SK-N-SH treated with all-trans-retinoic acid at 6 μM for 48 hours (cell line): ENCODE data around the gene SCML2.

ENCODE experiments used
- ATAC-seq: fragments of 200-7000 bp; cut with Tn5 transposase; 3 replicates; pipeline ENCODE4 v1.9.1; 2020; ENCODE audit warnings: mild to moderate bottlenecking, moderate library complexity
- ARNTL ChIP-seq: fragments of 450-650 bp; formaldehyde crosslinking; IDR thresholded peaks from 2 replicates; pipeline ENCODE4 v1.5.0; 2020; ENCODE audit warnings: low read depth, mild to moderate bottlenecking, moderate library complexity, borderline replicate concordance
- BACH2 ChIP-seq: fragments of 250-450 bp; sonication (Bioruptor Pico); IDR thresholded peaks from 2 replicates; pipeline ENCODE4 v1.9.0; 2021; ENCODE audit warnings: mild to moderate bottlenecking, borderline replicate concordance
- CREB5 ChIP-seq: fragments of 250-450 bp; sonication (Bioruptor Pico); IDR thresholded peaks from 2 replicates; pipeline ENCODE4 v1.5.1; 2020; ENCODE audit warnings: low read depth, mild to moderate bottlenecking, moderate library complexity
- ESRRG ChIP-seq: fragments of 250-450 bp; sonication (Bioruptor Pico); IDR thresholded peaks from 2 replicates; pipeline ENCODE4 v1.6.1; 2021; ENCODE audit warnings: mild to moderate bottlenecking
- GLIS3 ChIP-seq: fragments of 250-450 bp; sonication (Bioruptor Pico); IDR thresholded peaks from 2 replicates; pipeline ENCODE4 v1.5.0; 2020; ENCODE audit warnings: mild to moderate bottlenecking, moderate library complexity
- ISL1 ChIP-seq: fragments of 250-450 bp; sonication (Bioruptor Pico); IDR thresholded peaks from 2 replicates; pipeline ENCODE4 v2.1.2; 2022; ENCODE audit warnings: mild to moderate bottlenecking, moderate library complexity
- OSR1 ChIP-seq: fragments of 250-450 bp; sonication (Bioruptor Pico); IDR thresholded peaks from 2 replicates; pipeline ENCODE4 v1.8.0; 2022; ENCODE audit warnings: moderate library complexity, mild to moderate bottlenecking, inconsistent platforms
- PATZ1 ChIP-seq: fragments of 250-450 bp; sonication (Bioruptor Pico); IDR thresholded peaks from 2 replicates; pipeline ENCODE4 v1.8.0; 2020; ENCODE audit warnings: mild to moderate bottlenecking, moderate library complexity, borderline replicate concordance
- PPARA ChIP-seq: fragments of 250-450 bp; sonication (Bioruptor Pico); IDR thresholded peaks from 2 replicates; pipeline ENCODE4 v1.5.0; 2020; ENCODE audit warnings: mild to moderate bottlenecking, borderline replicate concordance
- RARB ChIP-seq: fragments of 250-450 bp; sonication (Bioruptor Pico); IDR thresholded peaks from 2 replicates; pipeline ENCODE4 v1.8.0; 2021; ENCODE audit warnings: mild to moderate bottlenecking, moderate library complexity
- SNAI2 ChIP-seq: fragments of 250-450 bp; sonication (Bioruptor Pico); IDR thresholded peaks from 2 replicates; pipeline ENCODE4 v1.5.0; 2020; ENCODE audit warnings: mild to moderate bottlenecking, moderate library complexity
- TCF4 ChIP-seq: fragments of 250-450 bp; sonication (Bioruptor Pico); IDR thresholded peaks from 2 replicates; pipeline ENCODE4 v1.8.0; 2021; ENCODE audit warnings: mild to moderate bottlenecking, moderate library complexity, borderline replicate concordance
- TOX ChIP-seq: fragments of 250-450 bp; sonication (Bioruptor Pico); IDR thresholded peaks from 2 replicates; pipeline ENCODE4 v1.8.0; 2021; ENCODE audit warnings: mild to moderate bottlenecking, moderate library complexity, borderline replicate concordance
- ZFP30 ChIP-seq: fragments of 450-650 bp; formaldehyde crosslinking; IDR thresholded peaks from 2 replicates; pipeline ENCODE4 v1.5.0; 2022; ENCODE audit warnings: mild to moderate bottlenecking, moderate library complexity
- ZNF565 ChIP-seq: fragments of 450-650 bp; formaldehyde crosslinking; conservative IDR thresholded peaks from 2 replicates; pipeline ENCODE4 v1.5.0; 2020; ENCODE audit warnings: low read depth, mild to moderate bottlenecking, moderate library complexity
- ZNF70 ChIP-seq: fragments of 450-650 bp; formaldehyde crosslinking; IDR thresholded peaks from 2 replicates; pipeline ENCODE4 v1.5.0; 2020; ENCODE audit warnings: mild to moderate bottlenecking, moderate library complexity
- TF ChIP-seq, protein P1 (sequence below): fragments of 250-450 bp; sonication (Bioruptor Pico); IDR thresholded peaks from 2 replicates; pipeline ENCODE4 v1.5.0; 2020; ENCODE audit warnings: mild to moderate bottlenecking, moderate library complexity
- TF ChIP-seq, protein P2 (sequence below): fragments of 250-450 bp; sonication (Bioruptor Pico); IDR thresholded peaks from 2 replicates; pipeline ENCODE4 v1.8.0; 2021; ENCODE audit warnings: low read depth, mild to moderate bottlenecking, moderate library complexity, borderline replicate concordance

Gene SCML2

GRCh38 chrX:18220786-18221185 lies 133.7 kb downstream of the SCML2 start, which contains the start of gene BEND2 (continued):
- TF ChIP-seq CREB5 (CRISPR knock-in tag) (no peak), PPARA (no peak), TOX (no peak), PATZ1 (CRISPR knock-in tag) (no peak), ISL1 (no peak)

DNA sequence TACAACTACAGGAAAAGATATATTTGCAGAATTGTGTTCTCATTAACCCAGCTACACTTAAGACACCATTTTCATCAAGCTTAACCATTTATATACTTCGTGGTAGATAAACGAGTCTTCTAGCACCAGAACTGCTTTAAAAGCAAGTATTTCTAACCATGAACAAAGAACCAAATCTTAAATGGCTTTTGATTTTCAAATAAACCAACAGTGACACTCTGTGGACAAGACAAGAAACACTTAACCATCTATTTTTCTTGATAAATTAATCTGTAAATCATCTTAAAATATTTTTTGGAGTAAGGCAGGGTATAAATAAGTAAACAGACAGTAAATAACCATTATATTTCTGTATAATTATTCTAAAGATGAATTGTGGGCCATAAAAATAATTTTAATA lies 144.0 kb downstream of the SCML2 start:
- TF ChIP-seq, protein P1, sequence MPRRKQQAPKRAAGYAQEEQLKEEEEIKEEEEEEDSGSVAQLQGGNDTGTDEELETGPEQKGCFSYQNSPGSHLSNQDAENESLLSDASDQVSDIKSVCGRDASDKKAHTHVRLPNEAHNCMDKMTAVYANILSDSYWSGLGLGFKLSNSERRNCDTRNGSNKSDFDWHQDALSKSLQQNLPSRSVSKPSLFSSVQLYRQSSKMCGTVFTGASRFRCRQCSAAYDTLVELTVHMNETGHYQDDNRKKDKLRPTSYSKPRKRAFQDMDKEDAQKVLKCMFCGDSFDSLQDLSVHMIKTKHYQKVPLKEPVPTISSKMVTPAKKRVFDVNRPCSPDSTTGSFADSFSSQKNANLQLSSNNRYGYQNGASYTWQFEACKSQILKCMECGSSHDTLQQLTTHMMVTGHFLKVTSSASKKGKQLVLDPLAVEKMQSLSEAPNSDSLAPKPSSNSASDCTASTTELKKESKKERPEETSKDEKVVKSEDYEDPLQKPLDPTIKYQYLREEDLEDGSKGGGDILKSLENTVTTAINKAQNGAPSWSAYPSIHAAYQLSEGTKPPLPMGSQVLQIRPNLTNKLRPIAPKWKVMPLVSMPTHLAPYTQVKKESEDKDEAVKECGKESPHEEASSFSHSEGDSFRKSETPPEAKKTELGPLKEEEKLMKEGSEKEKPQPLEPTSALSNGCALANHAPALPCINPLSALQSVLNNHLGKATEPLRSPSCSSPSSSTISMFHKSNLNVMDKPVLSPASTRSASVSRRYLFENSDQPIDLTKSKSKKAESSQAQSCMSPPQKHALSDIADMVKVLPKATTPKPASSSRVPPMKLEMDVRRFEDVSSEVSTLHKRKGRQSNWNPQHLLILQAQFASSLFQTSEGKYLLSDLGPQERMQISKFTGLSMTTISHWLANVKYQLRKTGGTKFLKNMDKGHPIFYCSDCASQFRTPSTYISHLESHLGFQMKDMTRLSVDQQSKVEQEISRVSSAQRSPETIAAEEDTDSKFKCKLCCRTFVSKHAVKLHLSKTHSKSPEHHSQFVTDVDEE (CRISPR knock-in tag): no peak
- TF ChIP-seq PPARA (no peak), RARB (CRISPR knock-in tag) (no peak), ESRRG (no peak), ZNF565 (CRISPR knock-in tag) (no peak), GLIS3 (no peak), ZNF70 (CRISPR knock-in tag) (no peak), CREB5 (CRISPR knock-in tag) (no peak)
- TF ChIP-seq, protein P2, sequence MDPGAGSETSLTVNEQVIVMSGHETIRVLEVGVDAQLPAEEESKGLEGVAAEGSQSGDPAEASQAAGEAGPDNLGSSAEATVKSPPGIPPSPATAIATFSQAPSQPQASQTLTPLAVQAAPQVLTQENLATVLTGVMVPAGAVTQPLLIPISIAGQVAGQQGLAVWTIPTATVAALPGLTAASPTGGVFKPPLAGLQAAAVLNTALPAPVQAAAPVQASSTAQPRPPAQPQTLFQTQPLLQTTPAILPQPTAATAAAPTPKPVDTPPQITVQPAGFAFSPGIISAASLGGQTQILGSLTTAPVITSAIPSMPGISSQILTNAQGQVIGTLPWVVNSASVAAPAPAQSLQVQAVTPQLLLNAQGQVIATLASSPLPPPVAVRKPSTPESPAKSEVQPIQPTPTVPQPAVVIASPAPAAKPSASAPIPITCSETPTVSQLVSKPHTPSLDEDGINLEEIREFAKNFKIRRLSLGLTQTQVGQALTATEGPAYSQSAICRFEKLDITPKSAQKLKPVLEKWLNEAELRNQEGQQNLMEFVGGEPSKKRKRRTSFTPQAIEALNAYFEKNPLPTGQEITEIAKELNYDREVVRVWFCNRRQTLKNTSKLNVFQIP (CRISPR knock-in tag): no peak
- no peak for ATAC-seq

GRCh38 chrX:18206657-18207056 lies 147.8 kb downstream of the SCML2 start:
- TF ChIP-seq SNAI2 (no peak), ISL1 (no peak)
- no peak for ATAC-seq

DNA sequence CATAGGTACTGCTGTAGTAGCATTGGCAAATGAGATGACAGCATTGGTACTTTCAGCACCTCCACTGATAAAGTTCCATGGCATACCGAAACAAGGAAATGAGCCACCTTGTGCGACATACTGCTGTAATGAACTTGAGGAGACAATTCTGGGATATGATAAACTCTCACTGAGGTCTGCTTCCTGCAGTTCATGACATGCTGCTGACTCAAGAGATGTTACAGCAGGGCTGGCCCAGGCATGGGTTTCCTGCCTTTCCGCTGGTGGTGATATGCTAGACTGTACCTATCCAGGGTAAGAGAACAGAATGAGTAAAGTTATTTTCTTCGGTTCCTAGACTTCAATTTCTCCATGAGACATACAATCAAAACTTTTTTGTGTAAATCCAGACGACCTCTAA lies 150.9 kb downstream of the SCML2 start:
- ATAC-seq: no peak
- no peak for TF ChIP-seq RARB (CRISPR knock-in tag)
- TF ChIP-seq ZFP30 (CRISPR knock-in tag): no peak
- TF ChIP-seq, protein P2 (CRISPR knock-in tag): no peak
- TF ChIP-seq ESRRG: no peak
- TF ChIP-seq BACH2 (CRISPR knock-in tag): no peak
- no peak for TF ChIP-seq TOX
- TF ChIP-seq ZNF70 (CRISPR knock-in tag): no peak
- no peak for TF ChIP-seq ZNF565 (CRISPR knock-in tag)
- no peak for TF ChIP-seq PPARA
- no peak for TF ChIP-seq OSR1 (CRISPR knock-in tag)
- TF ChIP-seq ISL1: no peak
- TF ChIP-seq ARNTL (CRISPR knock-in tag): no peak
- no peak for TF ChIP-seq TCF4 (CRISPR knock-in tag)
